ENCODE data around the gene MYZAP. TPM values are rescaled to one million over a fixed set of nuclear protein-coding genes. Genes with fewer than 3 reads are reported as not detected.

MYZAP gene
- total RNA-seq, 1 donor = not detected

DNA sequence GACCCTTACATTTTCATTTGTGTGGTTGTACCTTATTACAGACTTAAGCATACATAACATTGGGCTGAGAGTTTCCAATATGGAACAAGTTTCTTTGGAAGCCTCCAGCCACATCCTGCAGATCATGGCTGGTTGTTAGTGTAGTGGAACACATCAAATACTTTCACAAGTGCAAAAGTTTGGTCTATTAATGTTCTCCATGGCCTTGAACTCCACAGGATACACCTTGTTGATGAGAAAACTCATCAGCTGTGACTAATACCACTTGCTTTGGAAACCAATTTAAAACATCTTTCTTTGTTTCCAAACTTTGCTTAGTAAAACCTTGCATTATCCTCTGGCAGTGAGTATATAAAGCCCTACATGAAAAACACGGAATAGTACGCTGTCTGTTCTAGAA lies 46.1 kb downstream of the MYZAP start:
- H3K4me3 ChIP-seq (ENCODE audit: low read depth, low read length) = no peak overlapping the region
- TF ChIP-seq, protein P1, sequence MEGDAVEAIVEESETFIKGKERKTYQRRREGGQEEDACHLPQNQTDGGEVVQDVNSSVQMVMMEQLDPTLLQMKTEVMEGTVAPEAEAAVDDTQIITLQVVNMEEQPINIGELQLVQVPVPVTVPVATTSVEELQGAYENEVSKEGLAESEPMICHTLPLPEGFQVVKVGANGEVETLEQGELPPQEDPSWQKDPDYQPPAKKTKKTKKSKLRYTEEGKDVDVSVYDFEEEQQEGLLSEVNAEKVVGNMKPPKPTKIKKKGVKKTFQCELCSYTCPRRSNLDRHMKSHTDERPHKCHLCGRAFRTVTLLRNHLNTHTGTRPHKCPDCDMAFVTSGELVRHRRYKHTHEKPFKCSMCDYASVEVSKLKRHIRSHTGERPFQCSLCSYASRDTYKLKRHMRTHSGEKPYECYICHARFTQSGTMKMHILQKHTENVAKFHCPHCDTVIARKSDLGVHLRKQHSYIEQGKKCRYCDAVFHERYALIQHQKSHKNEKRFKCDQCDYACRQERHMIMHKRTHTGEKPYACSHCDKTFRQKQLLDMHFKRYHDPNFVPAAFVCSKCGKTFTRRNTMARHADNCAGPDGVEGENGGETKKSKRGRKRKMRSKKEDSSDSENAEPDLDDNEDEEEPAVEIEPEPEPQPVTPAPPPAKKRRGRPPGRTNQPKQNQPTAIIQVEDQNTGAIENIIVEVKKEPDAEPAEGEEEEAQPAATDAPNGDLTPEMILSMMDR (IDR thresholded peaks at IDR 0.05; ENCODE audit: insufficient read depth, low read length) = no peak
- DNase-seq (ENCODE audit: low read depth) = no peak

DNA sequence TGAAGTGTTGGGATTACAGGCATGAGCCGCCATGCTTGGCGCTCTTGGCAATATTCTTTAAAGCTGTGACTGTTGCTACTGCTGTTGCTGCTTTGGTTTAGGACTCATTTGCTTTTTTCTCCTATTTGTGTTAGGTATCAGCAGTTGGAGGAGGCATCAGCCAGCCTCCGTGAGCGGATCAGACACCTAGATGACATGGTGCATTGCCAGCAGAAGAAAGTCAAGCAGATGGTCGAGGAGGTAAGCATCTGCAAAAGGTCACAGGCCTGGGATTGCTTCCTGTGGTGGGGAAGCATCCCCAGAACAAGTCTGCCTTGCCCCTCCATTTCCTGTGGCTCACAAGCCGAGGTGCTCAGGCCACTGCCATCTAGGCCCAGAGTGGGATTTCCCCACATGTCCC lies 47.6 kb downstream of the MYZAP start:
- no peak overlapping the region for H3K4me3 ChIP-seq (ENCODE audit: low read depth, low read length)
- no peak for DNase-seq (ENCODE audit: low read depth)
- TF ChIP-seq, protein P1 (IDR thresholded peaks at IDR 0.05; ENCODE audit: insufficient read depth, low read length) = no peak

DNA sequence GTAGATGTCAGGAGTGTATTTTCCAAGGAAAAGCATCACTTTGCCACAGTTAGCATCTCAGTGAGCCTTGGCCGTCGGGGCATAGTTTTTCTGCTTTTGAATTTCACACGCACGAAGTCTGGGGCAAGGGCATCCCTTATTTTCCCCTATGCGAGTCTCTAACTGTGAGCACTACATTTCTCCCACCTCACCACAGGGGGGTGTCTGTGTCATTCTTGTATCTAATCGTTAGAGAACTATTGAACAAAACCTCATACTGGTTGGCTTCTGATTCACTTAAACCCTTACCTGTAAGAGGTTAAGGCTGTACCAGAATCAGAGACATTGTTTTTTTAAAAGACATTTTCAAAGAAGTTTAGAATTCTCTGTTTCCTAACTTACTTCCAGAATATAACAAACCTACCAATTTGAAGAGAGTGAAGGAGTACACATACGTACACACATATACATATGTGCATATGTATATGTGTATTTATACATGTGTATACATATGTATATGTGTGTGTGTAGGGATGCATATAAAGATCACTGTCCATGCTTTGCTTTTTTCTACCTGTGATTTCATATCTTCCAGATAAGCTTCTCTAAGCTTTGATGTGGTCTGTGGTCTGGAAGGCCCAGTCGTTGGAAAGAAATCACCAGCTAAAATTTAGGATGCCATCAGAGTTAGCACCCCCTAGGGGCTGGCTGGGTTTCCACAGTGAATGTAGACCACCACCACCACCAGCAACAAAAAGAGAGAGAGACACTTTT lies 49.4 kb downstream of the MYZAP start:
- peak; percentile 32 for DNase-seq (ENCODE audit: low read depth)
- TF ChIP-seq, protein P1 (IDR thresholded peaks at IDR 0.05; ENCODE audit: insufficient read depth, low read length) = peak; percentile 49
- H3K4me3 ChIP-seq (ENCODE audit: low read depth, low read length) = no peak overlapping the region

DNA sequence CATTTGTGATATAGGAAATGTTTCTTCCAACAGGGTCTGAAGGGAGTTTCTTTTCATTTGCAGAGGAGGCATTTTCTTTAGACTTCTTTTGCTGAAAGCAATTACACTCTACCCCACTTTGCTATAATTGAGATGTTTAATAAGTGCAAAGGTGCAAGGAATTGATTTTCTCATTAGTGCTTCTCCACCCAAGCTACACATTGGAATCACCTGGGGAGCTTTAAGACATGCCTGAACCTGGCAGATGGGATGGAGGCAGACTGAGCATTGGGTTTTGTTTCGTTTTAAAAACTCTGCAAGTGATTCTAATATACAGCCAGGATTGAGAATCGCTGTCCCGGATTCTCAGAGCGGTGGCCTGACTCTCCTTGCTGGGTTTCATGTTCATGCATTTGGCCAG lies 52.1 kb downstream of the MYZAP start:
- H3K4me3 ChIP-seq (ENCODE audit: low read depth, low read length) = no peak overlapping the region
- no peak for DNase-seq (ENCODE audit: low read depth)
- TF ChIP-seq, protein P1 (IDR thresholded peaks at IDR 0.05; ENCODE audit: insufficient read depth, low read length) = no peak

DNA sequence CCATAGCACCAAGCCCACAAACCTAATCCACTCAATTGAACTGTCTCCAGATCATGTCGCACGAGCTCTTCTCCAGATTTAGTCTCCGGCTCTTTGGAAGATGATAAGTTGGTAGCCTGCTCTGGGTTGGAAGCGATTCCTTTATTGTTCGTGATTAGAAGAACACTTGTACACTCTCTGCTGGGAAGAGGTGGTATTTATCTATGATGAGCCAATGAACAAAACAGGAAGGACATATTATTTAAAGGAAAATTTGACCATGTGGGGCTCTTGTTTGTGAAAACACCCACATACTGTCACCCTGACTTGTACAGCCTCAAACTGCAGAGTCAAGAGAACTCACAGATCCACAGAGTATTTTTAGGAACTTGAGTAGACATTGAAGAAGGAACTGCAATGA lies 54.4 kb downstream of the MYZAP start:
- TF ChIP-seq, protein P1 (IDR thresholded peaks at IDR 0.05; ENCODE audit: insufficient read depth, low read length) = no peak
- H3K4me3 ChIP-seq (ENCODE audit: low read depth, low read length) = no peak overlapping the region
- DNase-seq (ENCODE audit: low read depth) = no peak

DNA sequence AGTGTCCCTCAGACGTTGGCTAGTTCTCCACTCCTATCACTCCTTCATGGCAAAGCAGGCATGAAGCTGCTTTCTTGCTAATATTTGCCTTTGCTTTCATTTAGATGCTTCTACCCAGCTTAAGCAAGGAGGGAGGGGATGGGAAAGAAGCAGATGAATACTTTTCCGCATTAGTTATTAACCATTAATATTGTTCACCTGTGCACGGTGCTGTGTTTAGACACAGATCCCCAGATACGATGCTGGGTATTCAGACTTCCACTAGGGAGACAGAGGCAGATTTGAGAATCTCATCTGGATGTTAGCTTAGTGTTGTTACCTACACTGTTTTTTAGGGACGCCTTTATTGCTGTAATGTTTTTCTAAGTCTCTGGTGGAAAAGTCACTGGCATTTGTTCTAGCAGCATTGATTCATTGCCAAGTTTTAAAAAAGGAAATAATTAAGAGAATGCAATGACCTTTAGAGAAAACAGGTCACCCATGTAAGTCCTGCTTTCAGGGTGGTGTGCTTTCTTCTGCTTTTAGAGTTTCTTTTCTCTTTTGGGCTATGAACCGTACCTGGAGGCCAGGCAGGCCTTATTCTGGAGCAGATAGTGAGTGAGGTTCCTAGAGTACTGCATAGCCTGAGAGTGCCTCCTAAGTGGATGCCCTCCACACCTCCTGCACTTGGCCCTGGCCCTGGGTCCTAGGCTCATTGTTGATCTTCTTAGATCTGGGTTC lies 55.5 kb downstream of the MYZAP start:
- DNase-seq (ENCODE audit: low read depth) = no peak
- TF ChIP-seq, protein P1 (IDR thresholded peaks at IDR 0.05; ENCODE audit: insufficient read depth, low read length) = no peak
- no peak overlapping the region for H3K4me3 ChIP-seq (ENCODE audit: low read depth, low read length)

Data from fibroblast of the aortic adventitia (primary cell).